RWPE2 (cell line): ENCODE measurements around the gene DNAJB12.

ENCODE experiments used
- ATAC-seq: fragments of 200-7000 bp; cut with Tn5 transposase; 3 replicates; pipeline ENCODE4 v1.9.1; 2021; ENCODE audit warnings: low read depth
- DNase-seq: peaks from one replicate; pipeline ENCODE4 v3.0.0-alpha.2; 2020; ENCODE audit warnings: low spot score
- H3K27ac ChIP-seq: fragments of 450-650 bp; 2 replicates; pipeline ENCODE4 v1.5.1; 2017; ENCODE audit warnings: mild to moderate bottlenecking; ENCODE audit not compliant: poor library complexity, severe bottlenecking
- H3K27me3 ChIP-seq: fragments of 250-450 bp; sonication (Bioruptor Pico); 2 replicates; pipeline ENCODE4 v1.5.1; 2021; ENCODE audit warnings: mild to moderate bottlenecking, moderate library complexity; ENCODE audit not compliant: insufficient read depth, poor library complexity, severe bottlenecking
- H3K36me3 ChIP-seq: fragments of 250-450 bp; sonication (Bioruptor Pico); 2 replicates; pipeline ENCODE4 v1.5.1; 2020; ENCODE audit warnings: low read depth, mild to moderate bottlenecking, moderate library complexity
- H3K4me1 ChIP-seq: fragments of 250-450 bp; sonication (Bioruptor Pico); 2 replicates; pipeline ENCODE4 v1.5.1; 2021; ENCODE audit warnings: mild to moderate bottlenecking, moderate library complexity; ENCODE audit not compliant: insufficient read depth, poor library complexity, severe bottlenecking
- H3K4me3 ChIP-seq: fragments of 250-450 bp; sonication (Bioruptor Pico); 2 replicates; pipeline ENCODE4 v1.5.1; 2021; ENCODE audit warnings: mild to moderate bottlenecking, moderate library complexity; ENCODE audit not compliant: severe bottlenecking
- H3K9me3 ChIP-seq: fragments of 250-450 bp; sonication (Bioruptor Pico); 2 replicates; pipeline ENCODE4 v1.5.1; 2021; ENCODE audit warnings: mild to moderate bottlenecking, moderate library complexity; ENCODE audit not compliant: severe bottlenecking
- CTCF ChIP-seq: fragments of 450-650 bp; IDR thresholded peaks from one replicate; pipeline ENCODE4 v1.5.1; 2017; ENCODE audit warnings: mild to moderate bottlenecking, moderate library complexity; ENCODE audit not compliant: poor library complexity, severe bottlenecking

DNAJB12 gene

DNA sequence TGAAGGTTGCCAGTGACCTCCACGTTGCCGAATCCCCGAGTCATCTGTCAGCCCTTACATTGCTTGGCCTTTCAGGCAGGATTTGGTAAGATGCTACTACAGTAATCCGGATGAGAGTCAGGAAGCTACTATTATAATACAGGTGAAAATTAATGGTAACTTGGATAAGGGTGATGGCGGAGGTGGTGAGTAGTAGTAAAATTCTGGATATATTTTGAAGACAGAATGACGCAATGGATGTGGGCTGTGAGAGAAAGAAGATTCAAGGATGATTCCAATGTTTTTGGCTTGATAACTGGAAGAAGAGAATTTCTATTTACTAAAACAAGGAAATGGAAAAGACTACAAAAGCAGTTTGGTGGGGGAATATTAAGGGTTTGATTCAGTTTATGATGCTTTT is 1.4 kb upstream of the DNAJB12 start:
- ATAC-seq (no peak), DNase-seq (no peak)

GRCh38 chr10:72355214-72355555 is 466 bp upstream of the DNAJB12 start:
- TF ChIP-seq CTCF, result no peak
- no peaks in the 10 kb centered on the region for H3K27me3 ChIP-seq
- peaks cover 17% of the 10 kb centered on the region for H3K36me3 ChIP-seq
- DNase-seq (no peak), ATAC-seq (no peak)
- no peaks in the 10 kb centered on the region for H3K9me3 ChIP-seq
- H3K4me3 ChIP-seq, result peak overlapping the region; percentile 62
- peaks cover 6% of the 10 kb centered on the region for H3K4me1 ChIP-seq
- H3K27ac ChIP-seq, result peak overlapping the region; percentile 76

More for the DNA sequence above, 1.4 kb upstream of the DNAJB12 start:
- TF ChIP-seq CTCF, result no peak
- peaks cover 6% of the 10 kb centered on the region for H3K4me1 ChIP-seq
- H3K4me3 ChIP-seq, result no peak overlapping the region
- no peak overlapping the region for H3K27ac ChIP-seq
- peaks cover 17% of the 10 kb centered on the region for H3K36me3 ChIP-seq
- H3K27me3 ChIP-seq, result no peaks in the 10 kb centered on the region
- no peaks in the 10 kb centered on the region for H3K9me3 ChIP-seq

DNA sequence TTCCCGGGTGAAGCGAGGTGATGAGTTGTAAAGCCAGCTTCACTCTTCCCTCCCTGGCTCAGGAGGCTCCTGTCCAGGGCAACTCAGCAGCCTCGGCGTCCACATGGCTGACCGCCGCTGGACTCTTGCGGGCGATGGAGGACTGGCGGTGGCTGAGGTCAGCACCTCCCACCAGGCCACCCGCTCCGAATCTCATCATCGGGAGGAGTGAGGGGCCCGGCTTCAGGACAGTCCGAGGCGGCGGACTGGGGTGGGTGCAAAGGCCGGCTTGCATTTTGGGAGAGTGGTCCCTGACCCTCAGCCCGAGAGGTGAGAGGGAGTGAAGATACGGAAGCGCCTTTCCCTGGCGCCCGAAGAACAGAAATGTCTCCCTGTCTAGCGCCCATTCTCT is 759 bp downstream of the DNAJB12 start:
- H3K9me3 ChIP-seq, result no peaks in the 10 kb centered on the region
- TF ChIP-seq CTCF, result no peak
- no peak for DNase-seq
- ATAC-seq, result peak; percentile 3
- H3K36me3 ChIP-seq, result peaks cover 18% of the 10 kb centered on the region
- H3K4me1 ChIP-seq, result peaks cover 6% of the 10 kb centered on the region
- peak overlapping the region; percentile 76 for H3K27ac ChIP-seq
- H3K4me3 ChIP-seq, result peak overlapping the region; percentile 62
- H3K27me3 ChIP-seq, result no peaks in the 10 kb centered on the region

DNA sequence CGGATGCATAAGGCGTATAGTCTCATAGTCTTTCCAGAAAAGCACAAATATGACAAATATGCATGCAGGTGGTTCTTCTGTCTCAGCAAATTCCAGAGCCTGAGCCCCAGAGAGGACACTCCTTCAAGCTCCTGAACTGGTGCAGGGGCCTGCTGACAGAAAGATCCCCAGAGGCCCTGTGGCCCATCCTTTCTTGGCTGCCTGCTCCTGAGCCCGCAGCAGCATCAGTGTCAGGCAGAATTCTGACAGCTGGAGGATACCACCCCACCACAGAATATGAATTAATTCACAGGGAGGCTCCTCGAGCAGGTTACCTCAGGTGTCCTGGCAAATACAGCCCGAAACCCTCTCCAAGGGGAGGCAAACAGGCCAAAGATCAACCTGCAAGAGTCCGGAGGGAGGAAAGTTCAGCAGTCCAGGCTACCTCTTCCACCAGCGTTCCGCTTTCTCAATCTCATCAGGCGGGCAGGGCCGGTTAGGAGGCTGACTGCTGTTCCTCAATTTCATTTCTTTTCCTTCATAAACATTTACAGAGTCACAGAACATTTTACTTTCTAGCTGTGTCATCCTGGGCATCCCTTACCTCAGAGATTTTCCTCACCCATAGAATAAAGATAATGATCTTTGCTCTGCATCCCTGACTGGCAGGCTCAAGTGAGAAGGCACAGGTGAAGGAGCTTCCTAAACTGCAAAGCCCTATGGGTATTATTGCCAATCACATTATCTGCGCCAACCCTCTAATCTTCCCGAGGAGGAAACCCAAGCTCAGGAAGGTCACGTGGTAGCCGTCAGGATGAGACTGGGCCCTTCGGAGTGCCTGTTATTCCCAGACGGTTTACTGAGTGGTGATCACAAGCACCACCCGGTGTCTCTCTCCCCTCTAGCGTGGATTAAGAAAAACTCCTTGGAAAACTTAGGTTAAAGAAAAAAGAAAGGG is 1.4 kb downstream of the DNAJB12 start:
- no peaks in the 10 kb centered on the region for H3K9me3 ChIP-seq
- H3K4me1 ChIP-seq, result peaks cover 6% of the 10 kb centered on the region
- ATAC-seq (0 out of 3 replicates have a peak, but pooled peaks have one; percentile 3), DNase-seq (no peak)
- H3K27ac ChIP-seq, result peak overlapping the region; percentile 76
- no peak for TF ChIP-seq CTCF
- H3K4me3 ChIP-seq, result peak overlapping the region; percentile 62
- H3K36me3 ChIP-seq, result peaks cover 25% of the 10 kb centered on the region
- no peaks in the 10 kb centered on the region for H3K27me3 ChIP-seq

- Histone ChIP-seq H3K27me3 (no peaks in the 10 kb centered on the region), H3K4me1 (peaks cover 6% of the 10 kb centered on the region), H3K36me3 (peaks cover 28% of the 10 kb centered on the region), H3K9me3 (no peaks in the 10 kb centered on the region), H3K27ac (no peak overlapping the region), H3K4me3 (no peak overlapping the region)
- no peak for DNase-seq
- no peak for ATAC-seq
- no peak for TF ChIP-seq CTCF
These were observed 3.2 kb downstream of the DNAJB12 start for GRCh38 chr10:72351479-72351878.
